ENCODE measurements around the gene PRSS53.

DNA sequence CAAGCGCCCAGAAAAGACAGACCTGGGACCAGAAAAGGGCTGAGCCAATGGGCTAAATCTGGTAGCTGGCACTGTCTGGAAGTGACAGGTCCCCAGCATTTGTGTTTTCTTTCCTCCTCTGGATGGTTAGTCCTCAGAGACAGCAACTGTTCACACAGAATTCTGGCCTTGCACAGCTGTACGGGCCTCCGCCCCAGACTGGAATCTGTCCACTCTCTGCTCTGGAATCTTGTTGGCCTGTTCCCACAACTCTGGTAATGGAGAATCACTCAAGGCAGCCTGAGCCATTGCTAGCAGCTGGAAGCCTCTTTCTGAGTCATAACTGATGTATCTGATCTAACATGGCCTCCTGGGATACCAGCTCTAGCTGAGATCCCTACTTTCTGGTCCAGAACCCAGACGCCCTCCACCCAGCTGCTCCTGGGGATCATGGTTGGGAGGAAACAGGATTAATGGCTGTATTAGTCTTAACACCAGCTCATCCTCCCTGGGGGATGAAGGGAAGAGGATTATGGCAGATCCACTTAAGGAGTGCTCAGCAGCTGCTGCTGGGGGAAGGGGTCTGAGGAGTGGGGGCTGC, 23.8 kb downstream of the PRSS53 start:
- no peak for TF ChIP-seq POLR2A (IDR thresholded peaks at IDR 0.05)
- TF ChIP-seq, protein P1, sequence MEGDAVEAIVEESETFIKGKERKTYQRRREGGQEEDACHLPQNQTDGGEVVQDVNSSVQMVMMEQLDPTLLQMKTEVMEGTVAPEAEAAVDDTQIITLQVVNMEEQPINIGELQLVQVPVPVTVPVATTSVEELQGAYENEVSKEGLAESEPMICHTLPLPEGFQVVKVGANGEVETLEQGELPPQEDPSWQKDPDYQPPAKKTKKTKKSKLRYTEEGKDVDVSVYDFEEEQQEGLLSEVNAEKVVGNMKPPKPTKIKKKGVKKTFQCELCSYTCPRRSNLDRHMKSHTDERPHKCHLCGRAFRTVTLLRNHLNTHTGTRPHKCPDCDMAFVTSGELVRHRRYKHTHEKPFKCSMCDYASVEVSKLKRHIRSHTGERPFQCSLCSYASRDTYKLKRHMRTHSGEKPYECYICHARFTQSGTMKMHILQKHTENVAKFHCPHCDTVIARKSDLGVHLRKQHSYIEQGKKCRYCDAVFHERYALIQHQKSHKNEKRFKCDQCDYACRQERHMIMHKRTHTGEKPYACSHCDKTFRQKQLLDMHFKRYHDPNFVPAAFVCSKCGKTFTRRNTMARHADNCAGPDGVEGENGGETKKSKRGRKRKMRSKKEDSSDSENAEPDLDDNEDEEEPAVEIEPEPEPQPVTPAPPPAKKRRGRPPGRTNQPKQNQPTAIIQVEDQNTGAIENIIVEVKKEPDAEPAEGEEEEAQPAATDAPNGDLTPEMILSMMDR (IDR thresholded peaks at IDR 0.05), result no peak
- TF ChIP-seq POLR2AphosphoS5 (IDR thresholded peaks at IDR 0.05), result no peak
